CD4-positive, alpha-beta memory T cell (primary cell): Measurements from ENCODE around the gene GOLT1B. TPM values are rescaled to one million over a fixed set of nuclear protein-coding genes. Genes with fewer than 3 reads are reported as not detected.

Experiments
- CTCF ChIA-PET: fragments of 350-600 bp; sonication (Branson Sonifier 250); formaldehyde crosslinking; loops from one replicate; lab custom pipeline; 2021; ENCODE audit warnings: inconsistent platforms; ENCODE audit not compliant: partially characterized antibody; lab: Charles Lee
- POLR2A ChIA-PET: fragments of 350-600 bp; sonication (Branson Sonifier 250); formaldehyde crosslinking; loops from one replicate; lab custom pipeline; 2021; ENCODE audit not compliant: partially characterized antibody; lab: Charles Lee
- DNase-seq, 5 donors: peaks; one replicate each; pipeline versions ENCODE4 v3.0.0 to v3.0.0-alpha.2; 2020 to 2022; ENCODE audit warnings: mixed read lengths in 1 of 5
- H3K27ac ChIP-seq: one replicate; pipeline ENCODE4 v1.7.0; 2013; ENCODE audit warnings: low read depth, low read length
- H3K27me3 ChIP-seq: 2 replicates; pipeline ENCODE4 v1.7.0; 2013; ENCODE audit warnings: mild to moderate bottlenecking, low read length, moderate library complexity; ENCODE audit not compliant: insufficient read depth
- H3K36me3 ChIP-seq: 2 replicates; pipeline ENCODE4 v1.7.0; 2013; ENCODE audit warnings: mild to moderate bottlenecking, low read length, moderate library complexity; ENCODE audit not compliant: insufficient read depth
- H3K4me1 ChIP-seq: 2 replicates; pipeline ENCODE4 v1.7.0; 2013; ENCODE audit warnings: mild to moderate bottlenecking, low read length, moderate library complexity; ENCODE audit not compliant: insufficient read depth
- H3K4me3 ChIP-seq, 2 donors: one replicate each; pipeline ENCODE4 v1.7.0; 2013; ENCODE audit warnings: low read length in 2 of 2, mild to moderate bottlenecking in 1 of 2
- H3K9me3 ChIP-seq, 2 donors: one replicate each; pipeline ENCODE4 v1.7.0; 2013; ENCODE audit warnings: low read length in 2 of 2, control low read depth in 1 of 2; ENCODE audit not compliant: control insufficient read depth in 1 of 2
- H3K27ac Mint-ChIP-seq, 7 donors: one replicate each; pipeline ENCODE4 v1.8.0; 2020 to 2021; ENCODE audit warnings: mixed read lengths in 7 of 7, mild to moderate bottlenecking in 6 of 7, inconsistent platforms in 3 of 7, moderate library complexity in 3 of 7
- H3K27me3 Mint-ChIP-seq, 2 donors: one replicate each; pipeline ENCODE4 v1.8.0; 2020 to 2021; ENCODE audit warnings: mixed read lengths in 2 of 2
- H3K36me3 Mint-ChIP-seq, 2 donors: one replicate each; pipeline ENCODE4 v1.8.0; 2020 to 2021; ENCODE audit warnings: mixed read lengths in 2 of 2, inconsistent platforms in 1 of 2, mild to moderate bottlenecking in 1 of 2
- H3K4me1 Mint-ChIP-seq, 4 donors: one replicate each; pipeline ENCODE4 v1.8.0; 2020 to 2021; ENCODE audit warnings: mixed read lengths in 4 of 4, mild to moderate bottlenecking in 1 of 4
- H3K4me3 Mint-ChIP-seq, 8 donors: one replicate each; pipeline ENCODE4 v1.8.0; 2020 to 2021; ENCODE audit warnings: mixed read lengths in 8 of 8, mild to moderate bottlenecking in 7 of 8, moderate library complexity in 6 of 8, inconsistent platforms in 3 of 8
- H3K9me3 Mint-ChIP-seq, 8 donors: one replicate each; pipeline ENCODE4 v1.8.0; 2020 to 2021; ENCODE audit warnings: mixed read lengths in 8 of 8, mild to moderate bottlenecking in 5 of 8, inconsistent platforms in 3 of 8, moderate library complexity in 1 of 8
- intact Hi-C: fragments of 100-400 bp; cut with micrococcal nuclease; formaldehyde crosslinking; loops from one replicate; pipeline ENCODE4 v1.15.1; 2023
- polyA plus RNA-seq, 2 donors: library from polyadenylated mRNA; unstranded; fragments of 300-500 nt; fragmentation: Illumina TruSeq; gene quantifications; one replicate each; pipeline ENCODE4 v1.2.3, GENCODE V29; 2021
- total RNA-seq, 2 experiments: library from RNA; stranded (reverse); gene quantifications; one replicate each; pipeline ENCODE4 v1.2.3, GENCODE V29; 2021

Gene GOLT1B
- total and polyA plus RNA-seq, 4 experiments from 2014 or later: 33.0 to 39.1 (median 35.3) TPM

- peaks cover 64% of the 10 kb centered on the region for H3K4me1 ChIP-seq
- H3K36me3 ChIP-seq: peaks cover 32% of the 10 kb centered on the region
- peak overlapping the region; percentile 78 for H3K27ac ChIP-seq
- H3K9me3 ChIP-seq: no peaks in the 10 kb centered on the region
- peak overlapping the region; percentile 77 to 93 for H3K4me3 ChIP-seq
- ChIA-PET CTCF (interaction anchor here (1.9 to 2.0 kb wide), 2 partner anchors 10 to 180 kb away, joined by 5 read pairs; no protein-coding TSS in a partner anchor), POLR2A (interaction anchor here (0.7 to 2.6 kb wide), 20 partner anchors 9 to 1124 kb away, joined by 3 to 38 read pairs (median 5); partner anchors contain the start of genes ETNK1, LDHB and PYROXD1)
- intact Hi-C loops: loop anchor here (1.0 to 10.0 kb wide), 10 partner anchors 45 to 1124 kb away; partner anchors contain the start of genes C2CD5, CMAS, ETNK1 and LDHB
- no peak for DNase-seq
- H3K4me1 Mint-ChIP-seq: peaks cover 31 to 57% (median 44%) of the 10 kb centered on the region in 4 donors
- no peaks in the 10 kb centered on the region for H3K27me3 Mint-ChIP-seq
- H3K27ac Mint-ChIP-seq: no peak overlapping the region
- H3K9me3 Mint-ChIP-seq: no peaks in the 10 kb centered on the region
- peaks cover 23 to 35% of the 10 kb centered on the region in 2 donors for H3K36me3 Mint-ChIP-seq
- H3K27me3 ChIP-seq: no peaks in the 10 kb centered on the region
- H3K4me3 Mint-ChIP-seq: no peak overlapping the region
Observed at GRCh38 chr12:21500786-21501257, 767 bp upstream of the GOLT1B start.

GRCh38 chr12:21502164-21502496, 541 bp downstream of the GOLT1B start:
- no peak overlapping the region for H3K4me3 Mint-ChIP-seq
- DNase-seq: peak in 1 of 5 donors; percentile 64
- H3K27me3 Mint-ChIP-seq: no peaks in the 10 kb centered on the region
- Histone ChIP-seq H3K4me1 (peaks cover 64% of the 10 kb centered on the region), H3K27ac (peak overlapping the region; percentile 78), H3K36me3 (peaks cover 19% of the 10 kb centered on the region), H3K9me3 (no peaks in the 10 kb centered on the region), H3K4me3 (peak overlapping the region; percentile 71 to 93), H3K27me3 (no peaks in the 10 kb centered on the region)
- H3K4me1 Mint-ChIP-seq: peaks cover 23 to 61% (median 44%) of the 10 kb centered on the region in 4 donors
- H3K9me3 Mint-ChIP-seq: no peaks in the 10 kb centered on the region
- H3K36me3 Mint-ChIP-seq: peaks cover 14 to 24% of the 10 kb centered on the region in 2 donors
- ChIA-PET CTCF (interaction anchor here (0.8 to 2.0 kb wide), 4 partner anchors 9 to 178 kb away, joined by 3 to 5 read pairs (median 4); partner anchors contain the start of gene SPX), POLR2A (interaction anchor here (0.9 to 2.6 kb wide), 20 partner anchors 8 to 1043 kb away, joined by 3 to 38 read pairs (median 5); partner anchors contain the start of genes C2CD5, LDHB and PYROXD1)
- H3K27ac Mint-ChIP-seq: no peak overlapping the region
- intact Hi-C loops: loop anchor here (5.0 to 10.0 kb wide), 5 partner anchors 110 to 1123 kb away; partner anchors contain the start of genes C2CD5 and ETNK1

GRCh38 chr12:21502872-21503271, 1.3 kb downstream of the GOLT1B start:
- peaks cover 7 to 24% of the 10 kb centered on the region in 2 donors for H3K36me3 Mint-ChIP-seq
- no peaks in the 10 kb centered on the region for H3K27me3 Mint-ChIP-seq
- Histone ChIP-seq H3K4me3 (peak overlapping the region in 1 of 2 donors; percentile 71), H3K27ac (peak overlapping the region; percentile 78), H3K4me1 (peaks cover 59% of the 10 kb centered on the region), H3K9me3 (no peaks in the 10 kb centered on the region), H3K27me3 (no peaks in the 10 kb centered on the region), H3K36me3 (peaks cover 14% of the 10 kb centered on the region)
- H3K27ac Mint-ChIP-seq: peak overlapping the region in 2 of 7 donors; percentile 53 to 71
- ChIA-PET CTCF (interaction anchor here (2.0 kb wide), 1 partner anchor 178 kb away, joined by 5 read pairs; no protein-coding TSS in a partner anchor), POLR2A (interaction anchor here (0.9 to 2.6 kb wide), 6 partner anchors 11 to 1042 kb away, joined by 3 to 38 read pairs (median 8); partner anchors contain the start of genes C2CD5, LDHB and PYROXD1)
- intact Hi-C loops: loop anchor here (5.0 to 10.0 kb wide), 5 partner anchors 109 to 1122 kb away; partner anchors contain the start of genes C2CD5 and ETNK1
- DNase-seq: no peak
- H3K4me3 Mint-ChIP-seq: no peak overlapping the region
- no peaks in the 10 kb centered on the region for H3K9me3 Mint-ChIP-seq
- peaks cover 24 to 54% (median 42%) of the 10 kb centered on the region in 4 donors for H3K4me1 Mint-ChIP-seq

- Mint-ChIP-seq H3K4me1 (peaks cover 33 to 58% (median 44%) of the 10 kb centered on the region in 4 donors), H3K27ac (no peak overlapping the region), H3K36me3 (peaks cover 10 to 36% of the 10 kb centered on the region in 2 donors), H3K9me3 (no peaks in the 10 kb centered on the region), H3K4me3 (no peak overlapping the region), H3K27me3 (no peaks in the 10 kb centered on the region)
- Histone ChIP-seq H3K36me3 (peaks cover 8% of the 10 kb centered on the region), H3K27me3 (no peaks in the 10 kb centered on the region), H3K4me3 (no peak overlapping the region), H3K4me1 (peaks cover 52% of the 10 kb centered on the region), H3K9me3 (no peaks in the 10 kb centered on the region), H3K27ac (no peak overlapping the region)
- ChIA-PET POLR2A (interaction anchor here (0.6 to 1.4 kb wide), 2 partner anchors 22 to 152 kb away, joined by 3 to 4 read pairs; partner anchors contain the start of gene LDHB), CTCF (interaction anchor here (1.7 kb wide), 1 partner anchor 16 kb away, joined by 4 read pairs; no protein-coding TSS in a partner anchor)
- DNase-seq: no peak
- intact Hi-C loops: loop anchor here (10.0 kb wide), 2 partner anchors 211 to 1119 kb away; partner anchors contain the start of gene ETNK1
Observed at GRCh38 chr12:21505888-21506287, 4.3 kb downstream of the GOLT1B start.

- DNase-seq: no peak
- Histone ChIP-seq H3K27me3 (no peaks in the 10 kb centered on the region), H3K36me3 (peaks cover 8% of the 10 kb centered on the region), H3K27ac (no peak overlapping the region), H3K4me3 (no peak overlapping the region), H3K4me1 (peaks cover 46% of the 10 kb centered on the region), H3K9me3 (no peaks in the 10 kb centered on the region)
- Mint-ChIP-seq H3K9me3 (no peaks in the 10 kb centered on the region), H3K27ac (peak overlapping the region in 1 of 7 donors; percentile 27), H3K4me1 (peaks cover 33 to 52% (median 40%) of the 10 kb centered on the region in 4 donors), H3K27me3 (no peaks in the 10 kb centered on the region), H3K36me3 (peaks cover 16 to 47% of the 10 kb centered on the region in 2 donors), H3K4me3 (no peak overlapping the region)
- intact Hi-C loops: loop anchor here (10.0 kb wide), 2 partner anchors 213 to 1117 kb away; partner anchors contain the start of gene ETNK1
- CTCF ChIA-PET: no interaction called here
- POLR2A ChIA-PET: no interaction called here
Observed at GRCh38 chr12:21507849-21508248, 6.3 kb downstream of the GOLT1B start.

- Mint-ChIP-seq H3K9me3 (no peaks in the 10 kb centered on the region), H3K36me3 (peaks cover 26 to 62% of the 10 kb centered on the region in 2 donors), H3K4me1 (peaks cover 23 to 33% (median 32%) of the 10 kb centered on the region in 4 donors), H3K4me3 (peak overlapping the region; percentile 49 to 76 (median 70)), H3K27me3 (no peaks in the 10 kb centered on the region), H3K27ac (peak overlapping the region; percentile 42 to 90 (median 89))
- H3K27ac ChIP-seq: peak overlapping the region; percentile 5
- CTCF ChIA-PET: interaction anchor here (1.2 kb wide), 1 partner anchor 19 kb away, joined by 3 read pairs; no protein-coding TSS in a partner anchor
- intact Hi-C loops: loop anchor here (10.0 kb wide), 2 partner anchors 215 to 1115 kb away; partner anchors contain the start of gene ETNK1
- peaks cover 27% of the 10 kb centered on the region for H3K4me1 ChIP-seq
- H3K9me3 ChIP-seq: no peaks in the 10 kb centered on the region
- DNase-seq: peak in 3 of 5 donors; percentile 13 to 25 (median 17)
- H3K27me3 ChIP-seq: no peaks in the 10 kb centered on the region
- H3K36me3 ChIP-seq: peaks cover 19% of the 10 kb centered on the region
- peak overlapping the region in 1 of 2 donors; percentile 45 for H3K4me3 ChIP-seq
- POLR2A ChIA-PET: interaction anchor here (0.8 to 4.2 kb wide), 3 partner anchors 9 to 21 kb away, joined by 3 to 26 read pairs (median 9); partner anchors contain the start of genes GOLT1B, RECQL and SPX
Observed at GRCh38 chr12:21509768-21510167, 8.2 kb downstream of the GOLT1B start.
